Trophoblast cell (in vitro differentiated cells and primary cell): Measurements from ENCODE around the gene EGFL8.
"Not testable (repeated sequence)": the region's sequence is repeated elsewhere in the genome, so short reads cannot be mapped to it uniquely, and the experiment has no call there.

Source experiments
- DNase-seq, 2 donors: peaks; one replicate each; pipeline ENCODE4 v3.0.0-alpha.2; 2016
- H2AFZ ChIP-seq: 2 replicates; pipeline ENCODE4 v1.6.1; 2013; ENCODE audit warnings: low read length, moderate library complexity, mild to moderate bottlenecking; ENCODE audit not compliant: insufficient read depth, poor library complexity
- H2AK5ac ChIP-seq: 2 replicates; pipeline ENCODE4 v1.6.1; 2013; ENCODE audit warnings: mild to moderate bottlenecking, low read length
- H2BK120ac ChIP-seq: 2 replicates; pipeline ENCODE4 v1.6.1; 2013; ENCODE audit warnings: low read length, mild to moderate bottlenecking, moderate library complexity; ENCODE audit not compliant: insufficient read depth, poor library complexity
- H2BK12ac ChIP-seq: 2 replicates; pipeline ENCODE4 v1.6.1; 2013; ENCODE audit warnings: mild to moderate bottlenecking, low read length, moderate library complexity
- H2BK5ac ChIP-seq: 2 replicates; pipeline ENCODE4 v1.6.1; 2013; ENCODE audit warnings: low read length, low read depth, moderate library complexity, mild to moderate bottlenecking; ENCODE audit not compliant: poor library complexity
- H3K14ac ChIP-seq: 2 replicates; pipeline ENCODE4 v1.6.1; 2013; ENCODE audit warnings: mild to moderate bottlenecking, low read length
- H3K18ac ChIP-seq: 2 replicates; pipeline ENCODE4 v1.6.1; 2013; ENCODE audit warnings: mild to moderate bottlenecking, low read length
- H3K23ac ChIP-seq: 2 replicates; pipeline ENCODE4 v1.6.1; 2013; ENCODE audit warnings: low read length
- H3K27ac ChIP-seq: 2 replicates; pipeline ENCODE4 v1.5.1; 2013; ENCODE audit warnings: low read depth, mild to moderate bottlenecking, inconsistent platforms, low read length, moderate library complexity
- H3K27me3 ChIP-seq: 2 replicates; pipeline ENCODE4 v1.6.1; 2013; ENCODE audit warnings: inconsistent platforms, mild to moderate bottlenecking, low read length, moderate library complexity; ENCODE audit not compliant: insufficient read depth
- H3K36me3 ChIP-seq, 2 experiments: 1 replicate in 1 of 2; 2 replicates in 1 of 2; pipeline ENCODE4 v1.6.1; 2013; ENCODE audit warnings: low read length in 2 of 2, mild to moderate bottlenecking in 2 of 2, moderate library complexity in 1 of 2; ENCODE audit not compliant: insufficient read depth in 2 of 2, control insufficient read depth in 1 of 2
- H3K4ac ChIP-seq: 2 replicates; pipeline ENCODE4 v1.6.1; 2013; ENCODE audit warnings: low read depth, mild to moderate bottlenecking, low read length, moderate library complexity
- H3K4me1 ChIP-seq, 2 experiments: 1 replicate in 1 of 2; 2 replicates in 1 of 2; pipeline ENCODE4 v1.6.1; 2013; ENCODE audit warnings: low read length in 2 of 2, mild to moderate bottlenecking in 2 of 2, moderate library complexity in 1 of 2; ENCODE audit not compliant: insufficient read depth in 2 of 2, control insufficient read depth in 1 of 2
- H3K4me2 ChIP-seq: 2 replicates; pipeline ENCODE4 v1.6.1; 2013; ENCODE audit warnings: inconsistent platforms, mild to moderate bottlenecking, low read length, moderate library complexity
- H3K4me3 ChIP-seq: 2 replicates; pipeline ENCODE4 v1.5.1; 2013; ENCODE audit warnings: mild to moderate bottlenecking, low read depth, low read length, inconsistent platforms
- H3K79me1 ChIP-seq: one replicate; pipeline ENCODE4 v1.6.1; 2013; ENCODE audit warnings: low read length
- H3K79me2 ChIP-seq: 2 replicates; pipeline ENCODE4 v1.6.1; 2013; ENCODE audit warnings: low read length, mild to moderate bottlenecking; ENCODE audit not compliant: control insufficient read depth, insufficient read depth, poor library complexity
- H3K9ac ChIP-seq: 2 replicates; pipeline ENCODE4 v1.6.1; 2013; ENCODE audit warnings: mild to moderate bottlenecking, low read length
- H3K9me3 ChIP-seq: 2 replicates; pipeline ENCODE4 v1.6.1; 2013; ENCODE audit warnings: low read depth, mild to moderate bottlenecking, control low read depth, inconsistent platforms, low read length; ENCODE audit not compliant: insufficient read depth
- H4K12ac ChIP-seq: 2 replicates; pipeline ENCODE4 v1.6.1; 2013; ENCODE audit warnings: low read depth, mild to moderate bottlenecking, low read length, moderate library complexity
- H4K8ac ChIP-seq: 2 replicates; pipeline ENCODE4 v1.6.1; 2013; ENCODE audit warnings: low read depth, mild to moderate bottlenecking, low read length, moderate library complexity
- H4K91ac ChIP-seq: one replicate; pipeline ENCODE4 v1.6.1; 2013; ENCODE audit warnings: low read depth, mild to moderate bottlenecking, low read length, moderate library complexity
- WGBS: extraction: QIAGEN DNeasy Blood & Tissue Kit; methylation state at CpG from one replicate; pipeline ENCODE4 v1.1.7; 2013; ENCODE audit warnings: missing lambda C conversion rate; ENCODE audit not compliant: insufficient read length, insufficient coverage; ENCODE audit errors: extremely low coverage; 5-methylcytosine and 5-hydroxymethylcytosine counted together

Gene EGFL8

GRCh38 chr6:32191696-32192607, 27.6 kb downstream of the EGFL8 start:
- peaks cover 20 to 29% of the 10 kb centered on the region in 2 experiments for H3K4me1 ChIP-seq
- H2AFZ ChIP-seq = no peak overlapping the region
- H3K9ac ChIP-seq = no peak overlapping the region
- peak overlapping the region; percentile 86 for H2AK5ac ChIP-seq
- DNase-seq = no peak
- H3K9me3 ChIP-seq = no peaks in the 10 kb centered on the region
- H3K14ac ChIP-seq = peak overlapping the region; percentile 80
- peak overlapping the region; percentile 92 for H4K91ac ChIP-seq
- peaks cover 12 to 13% of the 10 kb centered on the region in 2 experiments for H3K36me3 ChIP-seq
- no CpG with 5 or more reads among the region's 15 CpGs for WGBS
- peak overlapping the region; percentile 78 for H4K12ac ChIP-seq
- no peak overlapping the region for H2BK5ac ChIP-seq
- peaks cover 31% of the 10 kb centered on the region for H3K79me1 ChIP-seq
- H3K18ac ChIP-seq = peak overlapping the region; percentile 63
- peaks cover 16% of the 10 kb centered on the region for H3K79me2 ChIP-seq
- peak overlapping the region; percentile 77 for H4K8ac ChIP-seq
- peak overlapping the region; percentile 55 for H2BK120ac ChIP-seq
- H3K4ac ChIP-seq = peak overlapping the region; percentile 53
- H3K4me3 ChIP-seq = no peak overlapping the region
- no peak overlapping the region for H3K4me2 ChIP-seq
- no peaks in the 10 kb centered on the region for H3K27me3 ChIP-seq
- peak overlapping the region; percentile 85 for H2BK12ac ChIP-seq
- H3K23ac ChIP-seq = no peak overlapping the region
- H3K27ac ChIP-seq = no peak overlapping the region

- H2AFZ ChIP-seq = no peak within 1 kb of the TSS
- no peak within 1 kb of the TSS for H3K4me3 ChIP-seq
- peaks cover 16% of the 10 kb centered on the region for H3K79me2 ChIP-seq
- peak within 1 kb of the TSS; percentile 53 for H3K4ac ChIP-seq
- peaks cover 6 to 7% of the 10 kb centered on the region in 2 experiments for H3K36me3 ChIP-seq
- H3K14ac ChIP-seq = peak within 1 kb of the TSS; percentile 80
- H3K79me1 ChIP-seq = peaks cover 31% of the 10 kb centered on the region
- H3K27me3 ChIP-seq = no peaks in the 10 kb centered on the region
- no peak within 1 kb of the TSS for H2BK5ac ChIP-seq
- peaks cover 20 to 29% of the 10 kb centered on the region in 2 experiments for H3K4me1 ChIP-seq
- H2AK5ac ChIP-seq = peak within 1 kb of the TSS; percentile 86
- peak within 1 kb of the TSS; percentile 55 for H3K4me2 ChIP-seq
- no peaks in the 10 kb centered on the region for H3K9me3 ChIP-seq
- peak within 1 kb of the TSS; percentile 57 for H3K27ac ChIP-seq
- no peak for DNase-seq
- H2BK12ac ChIP-seq = peak within 1 kb of the TSS; percentile 85
- peak within 1 kb of the TSS; percentile 55 for H2BK120ac ChIP-seq
- peak within 1 kb of the TSS; percentile 77 for H4K8ac ChIP-seq
- H3K23ac ChIP-seq = no peak within 1 kb of the TSS
- no peak within 1 kb of the TSS for H3K9ac ChIP-seq
- no CpG with 5 or more reads among the region's 5 CpGs for WGBS
- peak within 1 kb of the TSS; percentile 78 for H4K12ac ChIP-seq
- peak within 1 kb of the TSS; percentile 63 for H3K18ac ChIP-seq
- peak within 1 kb of the TSS; percentile 92 for H4K91ac ChIP-seq
Measured at GRCh38 chr6:32192608-32193039, 28.2 kb downstream of the EGFL8 start, which contains the start of gene GPSM3. Gene GPSM3 (minus strand): TSS chr6:32192643. CDS start chr6:32192513, 130 bp downstream.

- H3K79me1 ChIP-seq = peaks cover 31% of the 10 kb centered on the region
- not testable (repeated sequence) for H3K27ac ChIP-seq, H2AFZ ChIP-seq, H3K23ac ChIP-seq, H3K9me3 ChIP-seq, H2BK12ac ChIP-seq, H4K8ac ChIP-seq, H3K36me3 ChIP-seq, H2BK5ac ChIP-seq, H3K27me3 ChIP-seq, H3K4me3 ChIP-seq, H3K18ac ChIP-seq, H2AK5ac ChIP-seq, DNase-seq, H3K9ac ChIP-seq, H3K4ac ChIP-seq
- H4K12ac ChIP-seq = peak overlapping the region; percentile 76
- H3K4me2 ChIP-seq = peak overlapping the region; percentile 55
- peak overlapping the region; percentile 64 for H3K14ac ChIP-seq
- peak overlapping the region; percentile 37 for H2BK120ac ChIP-seq
- no CpG with 5 or more reads among the region's 13 CpGs for WGBS
- peaks cover 20 to 29% of the 10 kb centered on the region in 2 experiments for H3K4me1 ChIP-seq
- peak overlapping the region; percentile 92 for H4K91ac ChIP-seq
- peaks cover 16% of the 10 kb centered on the region for H3K79me2 ChIP-seq
Measured at GRCh38 chr6:32193096-32193495, 28.7 kb downstream of the EGFL8 start.

GRCh38 chr6:32194388-32194787, 30.0 kb downstream of the EGFL8 start:
- Histone ChIP-seq H3K9ac (no peak overlapping the region), H3K23ac (no peak overlapping the region), H3K4me2 (no peak overlapping the region), H2BK12ac (no peak overlapping the region), H4K12ac (no peak overlapping the region), H3K27ac (no peak overlapping the region), H3K27me3 (no peaks in the 10 kb centered on the region), H3K4ac (no peak overlapping the region), H3K79me2 (peaks cover 9% of the 10 kb centered on the region), H2AK5ac (no peak overlapping the region), H2AFZ (no peak overlapping the region), H4K8ac (no peak overlapping the region), H2BK5ac (no peak overlapping the region), H3K18ac (no peak overlapping the region), H3K9me3 (no peaks in the 10 kb centered on the region), H4K91ac (no peak overlapping the region), H3K14ac (no peak overlapping the region), H3K79me1 (peaks cover 27% of the 10 kb centered on the region), H3K36me3 (no peaks in the 10 kb centered on the region), H2BK120ac (no peak overlapping the region), H3K4me3 (no peak overlapping the region), H3K4me1 (peaks cover 17 to 21% of the 10 kb centered on the region in 2 experiments)
- WGBS = no CpG with 5 or more reads among the region's 4 CpGs
- DNase-seq = no peak
